ENCODE data around the gene KCTD18.

KCTD18 gene

GRCh38 chr2:200483729-200484198 is 26.1 kb downstream of the KCTD18 start:
- no peak overlapping the region for H3K27ac ChIP-seq
- no peak overlapping the region for H3K9ac ChIP-seq
- H3K4me1 ChIP-seq, result no peaks in the 10 kb centered on the region
- H3K79me2 ChIP-seq, result no peaks in the 10 kb centered on the region
- no peak overlapping the region for H3K4me3 ChIP-seq (ENCODE audit: low read depth, low read length)
- TF ChIP-seq, protein P1, sequence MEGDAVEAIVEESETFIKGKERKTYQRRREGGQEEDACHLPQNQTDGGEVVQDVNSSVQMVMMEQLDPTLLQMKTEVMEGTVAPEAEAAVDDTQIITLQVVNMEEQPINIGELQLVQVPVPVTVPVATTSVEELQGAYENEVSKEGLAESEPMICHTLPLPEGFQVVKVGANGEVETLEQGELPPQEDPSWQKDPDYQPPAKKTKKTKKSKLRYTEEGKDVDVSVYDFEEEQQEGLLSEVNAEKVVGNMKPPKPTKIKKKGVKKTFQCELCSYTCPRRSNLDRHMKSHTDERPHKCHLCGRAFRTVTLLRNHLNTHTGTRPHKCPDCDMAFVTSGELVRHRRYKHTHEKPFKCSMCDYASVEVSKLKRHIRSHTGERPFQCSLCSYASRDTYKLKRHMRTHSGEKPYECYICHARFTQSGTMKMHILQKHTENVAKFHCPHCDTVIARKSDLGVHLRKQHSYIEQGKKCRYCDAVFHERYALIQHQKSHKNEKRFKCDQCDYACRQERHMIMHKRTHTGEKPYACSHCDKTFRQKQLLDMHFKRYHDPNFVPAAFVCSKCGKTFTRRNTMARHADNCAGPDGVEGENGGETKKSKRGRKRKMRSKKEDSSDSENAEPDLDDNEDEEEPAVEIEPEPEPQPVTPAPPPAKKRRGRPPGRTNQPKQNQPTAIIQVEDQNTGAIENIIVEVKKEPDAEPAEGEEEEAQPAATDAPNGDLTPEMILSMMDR (IDR thresholded peaks at IDR 0.05), result peak; percentile 43
- H2AFZ ChIP-seq, result no peak overlapping the region
- H3K27me3 ChIP-seq (ENCODE audit: control insufficient read depth, insufficient read depth, low read length), result no peaks in the 10 kb centered on the region
- no peak overlapping the region for H3K4me2 ChIP-seq (ENCODE audit: low read length)
- no peaks in the 10 kb centered on the region for H3K36me3 ChIP-seq (ENCODE audit: control insufficient read depth, insufficient read depth, low read length)
- no peaks in the 10 kb centered on the region for H3K9me3 ChIP-seq (ENCODE audit: control insufficient read depth, low read length)

- no peaks in the 10 kb centered on the region for H3K36me3 ChIP-seq (ENCODE audit: control insufficient read depth, insufficient read depth, low read length)
- H3K27ac ChIP-seq, result no peak overlapping the region
- H3K4me3 ChIP-seq (ENCODE audit: low read depth, low read length), result no peak overlapping the region
- no peak overlapping the region for H3K4me2 ChIP-seq (ENCODE audit: low read length)
- no peaks in the 10 kb centered on the region for H3K79me2 ChIP-seq
- no peaks in the 10 kb centered on the region for H3K27me3 ChIP-seq (ENCODE audit: control insufficient read depth, insufficient read depth, low read length)
- H3K4me1 ChIP-seq, result no peaks in the 10 kb centered on the region
- no peaks in the 10 kb centered on the region for H3K9me3 ChIP-seq (ENCODE audit: control insufficient read depth, low read length)
- TF ChIP-seq, protein P1 (IDR thresholded peaks at IDR 0.05), result no peak
- H2AFZ ChIP-seq, result no peak overlapping the region
- H3K9ac ChIP-seq, result no peak overlapping the region
Measured at GRCh38 chr2:200482194-200482593, 27.7 kb downstream of the KCTD18 start.

DNA sequence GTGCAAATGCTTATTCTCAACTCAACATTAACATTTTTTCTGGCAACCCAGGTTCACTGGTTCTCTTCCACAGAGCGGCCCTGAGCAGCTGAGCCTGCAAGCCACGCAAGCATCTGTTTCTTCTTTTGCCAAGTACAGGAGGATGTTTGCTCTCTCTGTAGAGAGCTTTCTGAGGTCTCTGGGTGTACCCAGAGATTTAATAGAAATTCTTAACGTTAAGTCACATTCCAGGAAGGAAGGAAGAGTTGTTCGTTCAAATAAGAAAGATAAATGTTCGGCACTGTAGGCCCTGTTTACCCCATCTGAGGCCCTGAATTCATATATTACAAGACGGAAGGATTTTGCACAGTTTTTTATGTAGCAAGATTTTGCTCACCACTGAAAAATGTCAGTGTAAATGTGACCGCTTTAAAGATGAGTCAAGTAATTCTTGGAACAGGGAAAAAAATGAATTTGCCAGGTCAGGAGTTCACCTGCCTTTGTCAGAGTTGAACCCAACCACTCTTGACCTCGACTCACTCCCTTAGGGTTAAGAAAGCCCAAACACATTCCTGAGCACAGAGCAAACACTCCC is 30.1 kb downstream of the KCTD18 start:
- no peak overlapping the region for H3K4me2 ChIP-seq (ENCODE audit: low read length)
- H3K27ac ChIP-seq, result no peak overlapping the region

DNA sequence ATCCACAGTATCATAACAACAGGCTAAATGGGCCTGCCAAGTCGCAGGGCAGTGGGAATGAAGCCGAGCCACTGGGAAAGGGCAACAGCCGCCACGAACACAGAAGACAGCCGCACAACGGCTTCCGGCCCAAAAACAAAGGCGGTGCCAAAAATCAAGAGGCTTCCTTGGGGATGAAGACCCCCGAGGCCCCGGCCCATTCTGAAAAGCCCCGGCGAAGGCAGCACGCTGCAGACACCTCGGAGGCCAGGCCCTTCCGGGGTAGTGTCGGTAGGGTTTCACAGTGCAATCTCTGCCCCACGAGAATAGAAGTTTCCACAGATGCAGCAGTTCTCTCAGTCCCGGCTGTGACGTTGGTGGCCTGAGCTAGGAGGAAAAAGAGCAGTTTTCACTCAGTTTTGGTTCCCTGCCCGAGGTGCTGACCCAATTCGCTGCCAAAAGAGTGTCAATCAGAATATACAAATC is 32.2 kb downstream of the KCTD18 start:
- TF ChIP-seq, protein P1 (IDR thresholded peaks at IDR 0.05), result no peak
- Histone ChIP-seq H2AFZ (no peak overlapping the region), H3K36me3 (ENCODE audit: control insufficient read depth, insufficient read depth, low read length) (no peaks in the 10 kb centered on the region), H3K4me3 (ENCODE audit: low read depth, low read length) (no peak overlapping the region), H3K4me2 (ENCODE audit: low read length) (no peak overlapping the region), H3K9ac (no peak overlapping the region), H3K4me1 (no peaks in the 10 kb centered on the region), H3K79me2 (no peaks in the 10 kb centered on the region), H3K9me3 (ENCODE audit: control insufficient read depth, low read length) (no peaks in the 10 kb centered on the region), H3K27me3 (ENCODE audit: control insufficient read depth, insufficient read depth, low read length) (no peaks in the 10 kb centered on the region), H3K27ac (peak overlapping the region; percentile 1)

More for the DNA sequence above, 30.1 kb downstream of the KCTD18 start:
- Histone ChIP-seq H3K4me1 (no peaks in the 10 kb centered on the region), H3K27me3 (ENCODE audit: control insufficient read depth, insufficient read depth, low read length) (no peaks in the 10 kb centered on the region), H3K4me3 (ENCODE audit: low read depth, low read length) (no peak overlapping the region), H3K9ac (no peak overlapping the region), H3K79me2 (no peaks in the 10 kb centered on the region), H3K9me3 (ENCODE audit: control insufficient read depth, low read length) (no peaks in the 10 kb centered on the region), H2AFZ (no peak overlapping the region), H3K36me3 (ENCODE audit: control insufficient read depth, insufficient read depth, low read length) (no peaks in the 10 kb centered on the region)
- TF ChIP-seq, protein P1 (IDR thresholded peaks at IDR 0.05), result no peak

DNA sequence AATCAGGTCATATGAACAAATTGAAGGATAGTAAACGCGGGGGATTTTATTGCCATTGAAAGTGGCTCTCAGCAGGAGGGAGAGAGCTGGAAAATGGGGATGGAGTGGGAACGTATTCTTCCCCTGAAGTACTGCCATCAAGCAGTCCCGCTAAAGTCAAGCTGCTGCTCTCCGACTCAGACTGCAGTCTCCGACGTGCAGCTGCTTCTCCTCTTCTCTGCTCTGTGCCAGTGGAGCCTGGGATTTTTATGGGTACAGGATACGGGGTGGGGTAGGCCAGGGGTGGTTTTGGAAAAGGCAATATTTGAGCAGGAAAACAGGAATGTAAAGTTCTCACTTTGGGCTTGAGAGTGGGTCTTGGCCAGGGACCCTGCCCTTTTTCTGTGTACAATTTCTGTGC is 33.0 kb downstream of the KCTD18 start:
- H3K27ac ChIP-seq, result no peak overlapping the region
- H3K4me3 ChIP-seq (ENCODE audit: low read depth, low read length), result no peak overlapping the region
- no peaks in the 10 kb centered on the region for H3K36me3 ChIP-seq (ENCODE audit: control insufficient read depth, insufficient read depth, low read length)
- no peaks in the 10 kb centered on the region for H3K79me2 ChIP-seq
- H3K4me2 ChIP-seq (ENCODE audit: low read length), result no peak overlapping the region
- no peak overlapping the region for H2AFZ ChIP-seq
- no peak overlapping the region for H3K9ac ChIP-seq
- no peaks in the 10 kb centered on the region for H3K27me3 ChIP-seq (ENCODE audit: control insufficient read depth, insufficient read depth, low read length)
- no peaks in the 10 kb centered on the region for H3K9me3 ChIP-seq (ENCODE audit: control insufficient read depth, low read length)
- no peaks in the 10 kb centered on the region for H3K4me1 ChIP-seq
- TF ChIP-seq, protein P1 (IDR thresholded peaks at IDR 0.05), result no peak
